Neural progenitor cell (in vitro differentiated cells): ENCODE data around the gene C19orf81.

Experiments
- CTCF ChIP-seq: fragments of 200-600 bp; sonication (generic); IDR thresholded peaks from 2 replicates; pipeline ENCODE4 v1.5.1; 2017; ENCODE audit warnings: antibody characterized with exemption, mild to moderate bottlenecking
- EZH2 ChIP-seq: fragments of 200-600 bp; sonication (generic); IDR thresholded peaks from 2 replicates; pipeline ENCODE4 v1.6.1; 2017; ENCODE audit warnings: antibody characterized with exemption, mild to moderate bottlenecking, moderate library complexity

GRCh38 chr19:50602496-50602895 is 46.7 kb upstream of the C19orf81 start:
- TF ChIP-seq CTCF: no peak
- no peak for TF ChIP-seq EZH2
